DMS114 treated with DMSO at 0.1 percent for 48 hours (cell line): Measurements from ENCODE around the gene PRR5L.

ENCODE experiments used
- DNase-seq: peaks from one replicate; lab custom pipeline; 2025; ENCODE audit not compliant: unreplicated experiment; lab: John Stamatoyannopoulos, UW

The PRR5L gene

DNA sequence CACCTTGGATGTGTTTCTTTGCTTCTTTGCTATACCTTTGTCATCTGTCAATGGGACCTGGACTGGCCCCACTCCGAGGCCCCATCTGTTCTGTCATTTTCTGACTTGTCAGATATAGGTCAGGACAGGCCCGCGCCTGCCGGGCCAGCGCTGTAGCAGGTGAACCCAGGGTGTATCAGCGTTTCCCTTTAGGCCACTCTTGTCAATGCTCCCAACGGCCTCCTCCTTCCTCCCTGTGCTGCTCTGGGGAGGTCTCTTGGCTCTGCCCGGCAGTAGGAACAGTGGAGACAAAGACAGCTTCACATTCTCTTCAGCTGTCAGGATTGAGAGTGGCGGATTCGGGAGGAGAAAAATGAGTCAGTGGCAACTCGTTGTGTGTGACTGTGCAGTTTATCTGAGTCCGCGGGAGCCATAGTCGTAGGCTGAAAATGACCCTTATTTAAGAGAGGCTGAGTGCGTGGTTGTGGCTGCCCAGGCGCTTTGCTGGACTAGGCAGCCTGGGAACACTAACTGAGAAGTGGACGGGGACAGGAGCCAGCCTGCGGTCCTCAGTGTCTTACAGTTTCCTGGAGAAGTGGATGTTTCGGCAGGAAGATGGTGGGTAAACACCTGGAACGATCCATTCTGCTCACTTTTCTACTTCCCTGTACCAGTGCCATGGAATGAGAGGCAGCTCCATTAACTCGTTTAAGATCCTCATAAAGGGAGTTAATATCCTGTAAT is 102.3 kb downstream of the PRR5L start:
- DNase-seq = no peak

DNA sequence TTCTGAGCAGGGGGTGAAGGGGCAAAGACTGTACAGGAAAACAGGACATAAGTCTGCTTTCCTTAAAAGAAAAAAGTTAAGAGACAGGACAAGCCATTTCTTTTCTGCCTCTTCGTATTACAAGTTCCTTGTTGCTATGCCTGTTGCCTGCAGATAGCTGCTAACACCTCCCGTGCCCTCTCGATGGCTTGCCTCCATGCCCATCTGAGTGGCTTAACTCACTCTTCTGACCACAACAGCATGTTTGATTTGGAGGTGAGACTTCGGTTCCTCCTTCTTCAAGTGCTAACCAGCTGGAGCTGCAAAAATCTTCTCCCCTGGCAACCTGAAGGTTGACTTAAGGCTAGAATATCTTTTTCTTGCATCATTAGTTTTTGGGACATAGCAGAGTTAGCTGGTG is 103.1 kb downstream of the PRR5L start:
- DNase-seq = no peak

DNA sequence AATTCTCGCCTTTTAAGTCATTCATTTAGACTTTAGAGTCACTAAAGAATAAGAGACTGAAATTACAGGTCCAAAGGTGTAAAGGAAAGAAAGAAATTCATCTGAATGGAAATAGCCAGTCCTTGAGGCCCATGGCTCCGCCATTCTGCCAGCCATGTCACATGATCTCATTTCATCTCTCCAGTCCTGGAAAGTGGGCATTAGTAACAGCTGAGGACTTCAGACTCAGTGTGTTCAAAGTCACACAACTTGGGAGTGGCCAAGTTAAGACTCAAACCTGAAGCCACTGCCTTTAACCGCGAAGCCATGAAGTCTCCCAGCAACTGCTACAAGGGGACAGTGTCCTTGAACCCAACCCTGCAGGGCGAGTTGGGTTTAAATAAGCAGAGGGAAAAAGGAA is 103.7 kb downstream of the PRR5L start:
- DNase-seq = no peak

DNA sequence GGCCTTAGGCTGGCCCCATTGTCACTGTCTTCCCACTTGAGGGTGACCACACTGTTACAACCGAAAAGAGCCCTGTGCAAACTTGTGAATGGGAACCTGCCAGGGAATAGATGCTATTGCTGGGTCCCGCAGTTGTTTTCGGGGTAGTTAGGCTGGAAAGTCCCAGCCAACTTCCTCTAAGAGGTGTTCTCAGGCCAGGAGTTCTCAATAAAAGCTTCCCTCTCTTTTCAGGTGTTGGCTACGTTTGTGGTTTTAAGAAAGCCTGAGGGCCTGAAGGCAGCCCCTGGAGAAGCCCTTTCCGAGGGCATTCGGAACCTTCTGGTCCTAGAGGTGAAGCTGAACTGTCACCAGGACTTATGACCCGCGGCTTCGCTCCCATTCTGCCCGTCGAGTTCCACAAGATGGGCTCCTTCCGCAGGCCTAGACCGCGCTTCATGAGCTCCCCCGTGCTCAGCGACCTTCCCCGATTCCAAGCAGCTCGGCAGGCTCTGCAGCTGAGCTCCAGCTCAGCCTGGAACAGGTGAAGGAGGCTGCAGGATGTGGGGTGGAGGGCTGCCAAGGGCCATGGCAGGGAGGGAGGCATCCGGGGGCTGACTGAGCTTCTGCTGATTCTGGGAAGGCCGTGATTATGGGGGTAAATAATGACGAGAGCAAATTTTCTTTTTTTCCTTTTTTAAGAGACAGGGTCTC is 104.8 kb downstream of the PRR5L start:
- no peak for DNase-seq

DNA sequence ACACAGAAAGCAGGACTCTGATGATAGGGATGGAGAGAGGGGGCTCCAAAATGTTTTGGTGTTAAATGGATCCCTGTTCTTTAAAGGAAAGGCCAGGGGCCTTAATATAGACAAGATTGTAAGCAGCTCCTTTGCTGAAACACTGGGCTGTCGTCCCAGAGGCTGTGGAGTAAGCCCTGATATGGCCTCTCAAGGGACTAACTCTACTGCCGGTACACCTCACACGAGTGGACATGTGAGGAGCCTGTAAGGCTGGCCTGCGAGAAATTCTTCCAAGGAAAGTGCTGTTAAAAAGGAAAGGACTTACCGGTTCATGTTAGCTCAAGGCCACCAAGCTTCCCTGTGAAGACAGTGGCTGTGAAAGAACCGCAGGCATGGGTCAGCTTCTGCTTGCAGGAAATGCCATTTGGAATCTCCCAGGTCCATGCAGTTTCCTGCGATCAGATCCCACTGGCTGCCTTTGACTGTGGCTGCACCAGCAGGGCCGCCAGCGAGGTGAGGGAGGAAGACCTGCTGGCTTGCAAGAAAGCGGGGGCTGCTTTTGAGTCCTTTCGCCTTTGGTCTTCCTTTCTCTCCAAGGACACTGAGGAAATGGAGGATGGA is 106.6 kb downstream of the PRR5L start:
- no peak for DNase-seq

DNA sequence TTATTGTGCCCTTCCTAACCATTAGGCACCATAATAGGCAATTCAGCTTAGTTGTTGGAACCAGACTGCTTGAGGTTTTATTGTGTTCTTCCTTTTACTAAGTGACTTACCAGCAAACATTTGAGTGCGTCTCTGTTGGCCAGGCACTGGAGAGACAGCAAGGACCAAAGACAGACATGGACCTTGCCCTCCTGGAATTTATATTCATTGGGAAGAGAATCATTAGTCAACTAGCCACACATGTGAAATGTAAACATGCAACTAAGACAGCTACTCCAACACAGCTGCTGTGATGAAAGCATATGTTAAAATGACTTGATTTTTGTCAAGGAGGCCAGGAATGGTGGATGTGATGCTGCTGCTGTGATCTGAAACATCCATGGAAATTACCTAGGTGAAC is 107.6 kb downstream of the PRR5L start:
- no peak for DNase-seq

DNA sequence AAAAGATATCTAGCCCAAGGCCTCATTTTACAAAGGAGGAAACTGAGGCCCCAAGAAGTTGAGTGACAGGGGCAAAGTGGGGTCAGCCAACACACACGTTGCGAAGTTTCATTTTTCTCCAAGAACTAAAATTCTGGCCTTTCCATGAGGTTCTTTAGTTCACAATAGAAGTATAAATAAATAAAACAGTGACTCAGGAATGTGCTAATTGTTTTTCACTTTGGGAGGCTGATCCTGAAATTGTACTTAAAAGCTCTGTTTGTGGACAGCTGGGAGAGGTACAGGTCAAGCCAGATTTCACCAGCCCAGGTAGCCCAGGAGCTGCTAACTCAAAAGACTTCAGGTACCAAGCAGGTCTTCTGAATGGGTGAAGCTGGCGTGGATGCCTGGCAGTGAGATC is 108.7 kb downstream of the PRR5L start:
- DNase-seq = no peak

DNA sequence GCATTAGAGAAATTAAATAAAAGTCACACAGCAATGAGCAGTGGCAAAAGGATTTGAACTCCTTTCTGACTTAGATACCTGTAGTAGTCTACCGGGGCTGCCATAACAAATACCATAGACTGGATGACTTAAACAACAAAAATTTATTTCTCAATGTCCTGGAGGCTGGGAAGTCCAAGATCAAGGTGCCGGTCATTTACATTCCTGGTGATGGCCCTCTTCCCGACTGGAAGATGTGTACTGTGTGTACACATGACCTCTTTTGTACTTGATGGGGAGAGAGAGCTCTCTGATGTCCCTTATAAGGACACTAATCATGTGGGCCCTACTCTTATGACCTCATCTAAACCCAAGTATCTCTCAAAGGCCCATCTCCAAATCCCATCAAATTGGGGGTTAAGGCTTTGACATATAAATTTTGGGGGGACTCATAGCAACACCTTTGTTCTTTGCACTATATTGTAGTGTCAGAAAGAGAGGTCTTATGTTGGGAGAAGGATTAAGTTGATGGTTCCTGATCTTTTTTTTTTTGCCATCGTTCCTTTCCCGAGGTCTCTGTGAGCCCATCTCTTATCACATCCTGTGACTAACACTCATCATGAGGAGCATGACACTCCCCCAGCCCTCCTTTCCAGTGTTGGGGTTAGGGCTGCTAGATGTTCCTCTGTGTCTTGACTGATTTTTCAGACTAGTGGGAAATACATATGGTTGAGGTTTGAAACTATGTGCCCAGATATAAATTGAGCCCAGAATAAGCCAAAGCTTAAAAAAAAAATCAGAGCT is 109.7 kb downstream of the PRR5L start:
- DNase-seq = no peak

DNA sequence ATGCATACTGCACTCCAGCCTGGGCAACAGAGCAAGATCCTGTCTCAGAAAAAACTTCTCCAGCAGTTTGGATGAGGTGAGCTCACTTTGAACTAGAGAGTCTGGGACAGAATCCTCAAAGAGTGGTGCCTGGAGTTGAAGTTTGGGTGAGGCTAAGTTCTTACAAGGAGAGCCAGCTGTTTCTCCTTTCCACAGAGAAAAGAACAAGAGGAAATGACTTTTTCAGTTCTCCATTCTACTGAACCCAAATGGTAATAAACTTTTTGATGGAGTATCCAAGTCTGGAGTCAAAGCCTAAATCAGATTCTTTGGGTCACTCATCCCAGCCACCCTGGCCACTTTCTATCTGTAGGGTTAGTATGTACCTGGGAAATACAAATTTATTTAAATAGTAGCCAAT is 111.3 kb downstream of the PRR5L start:
- no peak for DNase-seq

DNA sequence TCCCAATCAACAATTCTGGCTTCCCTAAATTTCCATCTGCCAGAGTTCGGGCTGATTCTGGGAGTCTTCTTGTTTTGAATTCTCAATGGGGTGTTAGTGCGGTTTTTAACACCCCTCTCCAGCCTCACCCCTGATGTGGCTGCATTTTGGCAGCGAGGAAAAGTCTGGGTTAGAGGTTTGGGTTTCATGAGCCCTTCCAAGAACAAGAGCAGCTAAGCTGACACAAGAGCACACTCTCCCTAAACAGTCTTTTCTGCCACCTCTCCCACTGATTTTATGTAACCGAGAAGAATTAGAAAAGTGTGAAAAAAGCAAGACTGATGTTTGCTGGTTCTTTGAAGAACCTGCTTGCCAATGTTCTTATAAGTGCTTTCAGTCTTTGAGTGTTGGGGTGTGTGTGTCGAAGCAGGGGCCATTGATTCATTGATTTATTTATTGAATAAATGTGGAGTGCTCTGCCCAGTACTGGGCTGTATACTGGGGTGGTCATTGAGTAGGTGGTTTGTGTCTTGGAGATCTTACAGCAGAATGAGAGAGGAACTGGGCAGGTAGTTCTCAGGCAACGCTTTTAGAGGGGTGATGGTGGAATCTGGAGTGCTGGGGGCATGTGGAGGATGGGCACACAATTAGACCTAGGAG is 112.5 kb downstream of the PRR5L start:
- DNase-seq = no peak

DNA sequence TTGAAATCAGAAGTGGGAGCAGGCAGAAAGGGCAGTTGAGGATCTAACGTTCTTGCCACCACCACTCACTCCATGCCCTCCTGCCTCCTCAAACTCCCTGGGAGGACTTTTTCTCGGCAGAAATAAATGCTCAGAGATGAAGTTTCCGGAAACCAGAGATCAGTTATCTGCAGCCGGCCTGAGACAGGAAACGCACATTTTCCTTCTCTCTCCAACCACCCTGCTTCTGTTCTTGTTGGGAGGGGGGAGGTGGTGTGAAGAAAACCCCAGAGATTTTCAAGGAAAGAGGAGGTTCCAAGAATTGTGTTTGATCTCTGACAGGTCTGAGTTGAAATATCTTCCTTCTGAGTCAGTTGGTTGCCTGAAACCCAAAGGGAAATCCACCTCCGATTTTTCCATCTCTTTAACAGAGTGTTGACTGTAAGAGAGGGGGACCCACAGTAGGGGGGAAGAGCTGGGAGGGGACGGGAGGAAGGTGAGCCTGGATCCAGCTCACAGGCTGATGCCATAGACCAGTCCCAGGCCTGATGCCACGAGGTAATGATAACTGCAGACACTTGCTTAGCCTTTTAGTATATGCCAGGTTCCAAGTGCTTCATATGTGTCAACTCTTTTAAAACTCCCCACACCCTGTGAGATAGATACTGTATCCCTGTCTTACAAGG is 113.2 kb downstream of the PRR5L start:
- no peak for DNase-seq

DNA sequence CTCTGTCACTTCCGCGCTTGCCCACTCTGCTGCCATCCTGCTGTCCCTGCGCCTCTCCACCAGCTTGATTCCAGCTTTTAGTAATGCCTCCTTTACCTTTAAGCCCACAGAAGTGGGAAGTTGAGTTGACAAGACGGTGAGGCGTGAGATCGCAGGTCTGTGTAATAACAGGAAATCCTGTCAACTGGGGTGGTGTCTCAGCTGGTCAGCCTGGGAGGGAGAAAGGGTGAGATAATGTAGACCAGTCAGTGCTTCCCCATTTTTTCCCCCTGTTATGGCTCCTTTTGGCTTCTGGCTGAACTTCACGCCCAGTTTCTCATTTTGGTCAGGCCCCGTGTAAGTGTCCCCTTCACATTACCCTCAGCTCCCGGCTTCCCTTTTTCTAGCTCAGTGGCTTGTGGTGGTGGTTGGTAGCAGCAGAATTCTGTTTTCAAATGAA is 115.1 kb downstream of the PRR5L start:
- no peak for DNase-seq

DNA sequence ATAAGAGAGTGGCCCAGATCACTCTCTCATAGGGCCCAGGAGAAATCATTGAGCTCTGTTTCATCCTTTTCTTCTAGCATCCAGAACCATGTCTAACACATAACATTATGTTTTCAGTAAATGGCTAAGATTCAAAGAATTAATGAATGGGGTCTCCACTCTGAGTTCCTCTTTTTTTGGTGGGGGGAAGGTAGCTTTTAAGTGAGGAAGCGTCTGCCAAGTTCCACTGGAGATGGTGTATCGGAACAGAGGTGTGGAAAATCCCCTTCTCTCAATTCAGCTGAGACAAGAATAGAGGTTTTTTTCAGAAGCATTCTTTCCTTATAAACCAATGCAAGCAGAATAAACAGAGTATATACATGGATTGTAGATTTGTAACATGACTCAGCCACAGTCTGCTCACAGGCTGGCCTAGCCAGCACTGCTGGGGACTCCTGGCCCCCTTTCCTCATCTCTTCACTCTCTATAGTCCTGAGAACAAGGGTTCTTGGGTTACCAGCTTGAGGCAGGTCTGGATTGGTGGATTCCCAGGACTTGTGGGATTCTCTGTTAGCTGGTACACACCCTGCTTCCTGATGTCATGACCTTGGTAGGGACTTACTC is 116.8 kb downstream of the PRR5L start:
- no peak for DNase-seq

DNA sequence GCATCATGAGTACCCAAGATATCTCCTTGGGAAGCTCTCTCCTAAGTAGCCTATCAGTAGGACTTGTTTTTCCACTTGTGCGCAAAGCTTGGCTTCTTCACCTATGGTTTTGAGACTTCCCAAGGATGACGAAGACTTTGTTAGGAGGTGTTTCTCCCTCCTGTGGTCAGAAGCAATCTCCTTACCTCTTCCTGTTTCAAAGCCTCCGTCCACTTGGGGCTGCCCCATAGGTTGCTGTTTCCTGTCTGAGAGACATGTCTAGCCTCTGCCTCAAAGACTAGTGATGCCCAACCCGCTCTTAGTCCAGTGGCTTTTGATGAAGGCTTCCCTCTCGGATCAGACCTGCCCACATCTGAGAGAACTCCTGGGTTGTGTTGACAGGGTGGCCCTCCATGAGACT is 121.1 kb downstream of the PRR5L start:
- no peak for DNase-seq

DNA sequence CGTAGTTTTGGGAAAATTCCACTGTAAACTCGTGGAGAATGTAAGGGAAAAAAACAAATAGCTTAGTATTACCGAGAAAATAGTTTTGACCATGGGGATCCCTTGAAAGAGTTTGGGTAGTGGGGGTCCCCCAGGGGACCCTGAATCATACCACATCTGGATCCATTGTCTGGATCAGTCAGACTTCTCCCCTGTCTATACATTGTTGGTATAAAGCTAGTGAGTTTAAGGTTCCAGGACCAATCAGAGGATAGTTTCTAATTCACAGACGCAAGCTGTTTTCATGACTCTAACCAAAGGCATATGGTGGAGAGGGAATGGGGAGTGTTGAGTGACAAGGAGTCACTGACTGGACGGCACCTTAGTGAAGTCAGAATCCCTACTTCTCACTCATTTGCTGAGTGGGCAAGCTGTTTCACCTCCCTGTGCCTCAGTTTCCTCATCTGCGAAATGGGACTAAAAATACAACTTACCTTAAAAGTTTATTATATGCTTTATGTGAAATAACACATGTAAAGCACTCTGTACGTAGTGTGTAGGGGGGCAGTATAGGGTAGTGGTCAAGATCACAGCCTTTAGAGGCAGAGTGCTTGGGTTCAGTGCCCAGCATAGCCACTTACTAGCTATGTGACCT is 123.8 kb downstream of the PRR5L start:
- no peak for DNase-seq

DNA sequence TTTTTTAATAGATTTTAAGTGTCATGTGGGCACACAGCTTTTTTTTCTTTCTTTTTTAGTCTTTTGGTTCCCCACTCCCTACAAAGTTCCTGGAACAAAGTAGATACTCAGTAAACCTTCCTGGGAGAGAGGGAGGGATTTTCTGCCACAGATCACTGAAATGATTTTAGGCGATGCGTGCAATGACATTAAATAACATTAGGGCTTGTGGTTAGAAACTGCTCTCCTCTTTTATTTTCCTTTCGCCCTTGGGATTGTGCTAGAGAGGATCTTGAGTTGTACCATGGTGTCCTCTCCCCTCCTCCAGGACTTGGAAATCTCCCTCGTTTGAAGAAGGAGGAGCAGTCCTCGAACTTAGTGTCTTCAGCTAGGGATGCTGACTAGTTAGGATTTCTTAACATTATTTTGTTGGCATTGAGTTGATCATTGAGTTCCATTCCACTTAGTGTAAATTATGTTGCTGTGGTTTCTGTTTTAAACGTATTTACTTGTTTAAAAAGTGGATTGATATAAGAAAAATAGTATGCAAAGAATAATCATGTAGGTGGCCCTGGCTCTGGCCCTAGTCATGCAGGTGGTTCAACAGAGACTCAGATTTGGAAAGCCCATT is 125.6 kb downstream of the PRR5L start:
- no peak for DNase-seq

DNA sequence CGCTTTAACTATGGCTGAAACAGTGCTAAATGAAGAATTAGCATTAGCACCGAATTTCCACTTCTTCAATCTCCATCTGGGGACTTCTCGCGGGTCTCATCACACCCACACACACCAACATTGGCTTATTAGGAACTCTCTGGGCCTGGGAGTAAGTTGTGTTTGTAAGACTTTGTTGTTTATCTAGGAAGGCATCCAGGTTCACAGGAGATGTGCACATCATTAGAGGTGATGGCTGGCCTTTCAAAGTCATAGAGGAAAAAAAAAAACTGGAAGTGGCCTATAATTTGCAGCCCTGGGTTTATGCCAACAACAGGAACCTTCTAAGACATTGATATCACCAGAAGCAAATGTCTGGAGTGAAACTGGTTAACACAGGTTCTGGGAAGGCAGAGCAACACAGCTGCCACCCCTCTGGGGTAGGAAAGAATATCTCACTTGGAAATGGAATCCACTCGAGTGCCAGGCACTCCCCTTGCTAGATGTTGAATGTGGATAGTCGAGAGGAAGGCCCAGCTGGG is 129.5 kb downstream of the PRR5L start:
- DNase-seq = no peak

DNA sequence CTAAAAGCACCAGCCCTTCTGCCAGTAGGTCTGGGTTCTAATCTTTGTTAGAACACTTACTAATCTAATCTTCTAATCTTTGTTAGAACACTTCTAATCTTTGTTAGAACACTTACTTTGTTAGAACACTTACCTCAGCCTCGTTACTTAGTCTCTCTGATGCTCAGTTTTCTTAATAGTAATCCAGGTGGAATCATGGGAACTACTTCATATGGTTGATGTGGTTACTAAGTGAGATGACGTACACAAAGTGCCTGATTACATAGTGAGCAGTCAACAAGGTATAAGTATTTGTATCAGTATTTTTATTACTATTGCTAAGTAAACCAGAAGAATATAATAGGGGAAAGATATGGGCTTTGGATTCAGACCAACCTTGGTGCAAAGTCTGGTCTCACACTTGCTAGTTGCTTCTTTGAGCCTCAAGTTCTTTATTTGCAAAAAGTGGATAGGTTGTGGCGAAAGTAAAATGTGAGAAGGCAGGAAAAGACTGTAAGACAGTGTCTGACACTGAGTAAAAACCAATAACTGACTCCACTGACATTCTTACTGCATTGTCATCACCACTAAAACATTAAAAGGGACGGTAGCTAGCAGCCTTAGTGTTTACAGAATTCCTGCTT is 130.2 kb downstream of the PRR5L start:
- DNase-seq = no peak

DNA sequence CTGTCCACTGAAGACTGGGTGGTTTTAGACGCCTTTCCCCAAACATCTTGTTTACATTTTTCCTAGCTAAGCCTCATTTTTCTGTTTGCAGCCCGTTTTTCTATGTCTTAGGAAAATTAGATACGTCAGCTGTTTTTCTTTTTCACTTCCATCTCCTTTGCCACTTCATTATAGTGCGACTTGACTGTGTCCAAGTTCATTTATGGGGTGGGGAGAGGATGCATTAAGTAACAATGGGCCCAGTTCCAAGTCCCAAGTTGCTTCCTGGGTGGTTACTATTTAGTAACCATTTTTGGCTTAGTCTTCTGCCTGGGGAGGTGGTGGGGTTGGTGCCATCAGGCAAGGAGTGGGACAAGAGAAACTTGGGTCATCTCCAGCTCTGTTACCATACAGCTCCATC is 131.0 kb downstream of the PRR5L start:
- DNase-seq = no peak
